PC-9 (cell line): Measurements from ENCODE around the gene MAP3K4. TPM values are rescaled to one million over a fixed set of nuclear protein-coding genes. Genes with fewer than 3 reads are reported as not detected.

Experiments used
- BruUV-seq: library from RNA; stranded (reverse); fragments of 400-500 nt; replicated peaks from 2 replicates; lab custom pipeline; 2021; lab: Mats Ljungman, UMichigan
- CTCF ChIA-PET: fragments of 300-600 bp; sonication (Branson Sonifier 250); formaldehyde crosslinking; loops from one replicate; lab custom pipeline; 2022; ENCODE audit warnings: antibody characterized with exemption; lab: Charles Lee
- POLR2A ChIA-PET: fragments of 300-600 bp; sonication (Branson Sonifier 250); formaldehyde crosslinking; loops from one replicate; lab custom pipeline; 2022; ENCODE audit warnings: antibody characterized with exemption; ENCODE audit not compliant: unreplicated experiment; lab: Charles Lee
- DNase-seq, 2 experiments: peaks; one replicate each; pipeline versions ENCODE4 v3.0.0 to v3.0.0-alpha.2; 2015 to 2022; ENCODE audit warnings: mixed read lengths in 1 of 2
- H2AFZ ChIP-seq: fragments of 200-600 bp; sonication (generic); 2 replicates; pipeline ENCODE4 v1.8.1; 2017; ENCODE audit warnings: antibody characterized with exemption
- H3F3A ChIP-seq: fragments of 200-600 bp; sonication (generic); 2 replicates; pipeline ENCODE4 v1.8.1; 2017; ENCODE audit warnings: antibody characterized with exemption, mild to moderate bottlenecking, low read depth; ENCODE audit not compliant: insufficient read depth
- H3K27ac ChIP-seq: fragments of 200-600 bp; sonication (generic); 2 replicates; pipeline ENCODE4 v1.6.1; 2016; ENCODE audit warnings: mixed run types
- H3K27me3 ChIP-seq: fragments of 200-600 bp; sonication (generic); 2 replicates; pipeline ENCODE4 v1.6.1; 2016; ENCODE audit warnings: low read depth, mixed run types; ENCODE audit not compliant: insufficient read depth
- H3K36me3 ChIP-seq: fragments of 200-600 bp; sonication (generic); 2 replicates; pipeline ENCODE4 v1.6.1; 2016; ENCODE audit warnings: low read depth, mixed run types
- H3K4me1 ChIP-seq: fragments of 200-600 bp; sonication (generic); replicated peaks from 2 replicates; pipeline ENCODE4 v1.6.1; 2016; ENCODE audit warnings: mixed run types; ENCODE audit not compliant: insufficient read depth
- H3K4me2 ChIP-seq: fragments of 200-600 bp; sonication (generic); 2 replicates; pipeline ENCODE4 v1.6.1; 2017; ENCODE audit warnings: mixed run types
- H3K4me3 ChIP-seq: fragments of 200-600 bp; sonication (generic); 2 replicates; pipeline ENCODE4 v1.6.1; 2016; ENCODE audit warnings: mixed run types
- H3K79me2 ChIP-seq: fragments of 200-600 bp; sonication (generic); 2 replicates; pipeline ENCODE4 v1.6.1; 2017; ENCODE audit warnings: low read depth, mixed run types
- H3K9me2 ChIP-seq: fragments of 200-600 bp; sonication (generic); 2 replicates; pipeline ENCODE4 v1.8.1; 2017; ENCODE audit warnings: mild to moderate bottlenecking; ENCODE audit not compliant: insufficient read depth
- H3K9me3 ChIP-seq: fragments of 200-600 bp; sonication (generic); 2 replicates; pipeline ENCODE4 v1.8.1; 2016; ENCODE audit warnings: low read depth; ENCODE audit not compliant: insufficient read depth
- H4K20me1 ChIP-seq: fragments of 200-600 bp; sonication (generic); 2 replicates; pipeline ENCODE4 v1.8.1; 2017; ENCODE audit not compliant: insufficient read depth
- CTCF ChIP-seq: fragments of 200-600 bp; sonication (generic); conservative IDR thresholded peaks from 2 replicates; pipeline ENCODE4 v1.6.1; 2017; ENCODE audit warnings: mixed run types, antibody characterized with exemption, mild to moderate bottlenecking, moderate library complexity
- EZH2 ChIP-seq: fragments of 200-600 bp; sonication (generic); IDR thresholded peaks from 2 replicates; pipeline ENCODE4 v1.8.0; 2017; ENCODE audit warnings: antibody characterized with exemption, low read depth
- intact Hi-C: fragments of 100-400 bp; cut with micrococcal nuclease; formaldehyde crosslinking; loops from one replicate; pipeline ENCODE4 v1.10.0; 2022; ENCODE audit not compliant: unreplicated experiment
- total RNA-seq: library from RNA; stranded (reverse); gene quantifications from 2 replicates; pipeline ENCODE4 v1.2.3, GENCODE V29; 2021

MAP3K4 gene
- total RNA-seq, 1 experiment from 2014 or later, result 13.0 TPM

GRCh38 chr6:161057103-161058091, 65.8 kb downstream of the MAP3K4 start:
- Histone ChIP-seq H3K27me3 (no peaks in the 10 kb centered on the region), H2AFZ (no peak overlapping the region), H3K4me2 (no peak overlapping the region), H3K27ac (no peak overlapping the region), H3K9me3 (no peaks in the 10 kb centered on the region), H3K4me1 (no peaks in the 10 kb centered on the region), H3K79me2 (no peaks in the 10 kb centered on the region), H3K36me3 (no peaks in the 10 kb centered on the region), H3K4me3 (no peak overlapping the region), H4K20me1 (no peaks in the 10 kb centered on the region), H3K9me2 (no peaks in the 10 kb centered on the region; the same call in 1 of the 2 replicates), H3F3A (no peaks in the 10 kb centered on the region)
- no peak for DNase-seq
- TF ChIP-seq CTCF (no peak), EZH2 (no peak)
- ChIA-PET CTCF (no interaction called here), POLR2A (no interaction called here)
- BruUV-seq, result no TSS peak
- intact Hi-C loops, result no loop called here

- ChIA-PET CTCF (no interaction called here), POLR2A (no interaction called here)
- intact Hi-C loops, result no loop called here
- DNase-seq, result no peak
- H3F3A ChIP-seq, result no peaks in the 10 kb centered on the region
- H3K27ac ChIP-seq, result no peak overlapping the region
- H3K27me3 ChIP-seq, result no peaks in the 10 kb centered on the region
- H2AFZ ChIP-seq, result no peak overlapping the region
- no peaks in the 10 kb centered on the region for H3K36me3 ChIP-seq
- H3K4me2 ChIP-seq, result no peak overlapping the region
- no peaks in the 10 kb centered on the region for H3K9me3 ChIP-seq
- H3K4me3 ChIP-seq, result no peak overlapping the region
- TF ChIP-seq EZH2, result no peak
- TF ChIP-seq CTCF, result no peak
- H3K4me1 ChIP-seq, result no peaks in the 10 kb centered on the region
- H3K79me2 ChIP-seq, result no peaks in the 10 kb centered on the region
- no peaks in the 10 kb centered on the region; the same call in 1 of the 2 replicates for H3K9me2 ChIP-seq
- H4K20me1 ChIP-seq, result no peaks in the 10 kb centered on the region
- BruUV-seq, result no TSS peak
These were observed 67.2 kb downstream of the MAP3K4 start for GRCh38 chr6:161058741-161059140.

GRCh38 chr6:161061576-161061975, 70.0 kb downstream of the MAP3K4 start:
- Histone ChIP-seq H3F3A (no peaks in the 10 kb centered on the region), H3K4me3 (no peak overlapping the region), H3K79me2 (no peaks in the 10 kb centered on the region), H3K27me3 (no peaks in the 10 kb centered on the region), H2AFZ (no peak overlapping the region), H3K4me1 (no peaks in the 10 kb centered on the region), H3K9me2 (no peaks in the 10 kb centered on the region; the same call in 1 of the 2 replicates), H3K27ac (no peak overlapping the region), H3K4me2 (no peak overlapping the region), H4K20me1 (no peaks in the 10 kb centered on the region), H3K36me3 (no peaks in the 10 kb centered on the region), H3K9me3 (no peaks in the 10 kb centered on the region)
- TF ChIP-seq CTCF, result no peak
- no peak for TF ChIP-seq EZH2
- ChIA-PET CTCF (no interaction called here), POLR2A (no interaction called here)
- BruUV-seq, result no TSS peak
- no peak for DNase-seq
- intact Hi-C loops, result no loop called here
